Measurements from ENCODE around the gene RAB27A.

DNA sequence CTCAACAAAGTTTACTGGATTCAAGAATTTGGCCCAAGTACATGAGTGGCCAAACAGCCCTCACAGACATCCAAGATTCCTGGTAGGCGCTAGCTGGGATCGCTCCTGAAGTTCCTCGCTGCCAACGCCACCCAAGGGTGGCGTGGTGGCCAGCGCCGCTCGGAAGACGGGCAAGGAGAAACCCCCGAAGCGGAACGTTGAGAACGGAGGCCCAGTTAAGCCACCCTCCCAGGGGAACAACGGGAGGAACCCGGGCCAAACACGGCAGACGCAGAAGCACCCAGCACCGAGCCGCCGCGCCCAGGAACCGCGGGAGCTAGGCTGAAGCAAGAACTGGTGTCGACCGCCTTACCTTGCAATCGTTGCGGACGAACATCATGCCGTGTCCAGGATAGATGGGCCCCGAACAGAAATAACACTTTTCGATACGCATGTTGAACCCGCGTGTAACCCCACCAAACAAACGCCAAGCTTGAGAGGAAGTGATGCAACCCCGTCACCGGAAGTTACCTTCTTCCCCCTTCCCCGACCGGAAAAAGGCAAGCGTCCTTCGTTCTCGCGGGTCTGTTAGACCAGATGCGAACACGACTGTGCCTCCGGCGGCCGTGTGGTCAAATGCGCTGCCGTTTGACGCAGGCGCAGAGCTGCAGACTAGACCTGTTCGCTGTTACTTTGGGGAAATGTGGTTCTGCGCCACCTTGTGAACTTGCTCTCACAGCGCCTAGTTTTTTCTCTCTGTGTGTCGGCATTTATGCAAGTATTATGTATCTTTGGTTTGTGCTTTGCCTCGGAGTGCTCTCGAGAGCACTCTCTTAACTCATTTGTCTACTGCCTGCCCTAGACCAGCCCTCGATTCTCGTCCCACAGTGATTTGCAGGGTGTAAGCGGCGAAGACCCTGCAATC lies 92.9 kb downstream of the RAB27A start, which contains the start of gene RSL24D1:
- TF ChIP-seq EZH2 (IDR thresholded peaks at IDR 0.05; ENCODE audit: borderline replicate concordance, control insufficient read depth, low read depth, low read length) = no peak
- TF ChIP-seq ZNF384 (IDR thresholded peaks at IDR 0.05; ENCODE audit: borderline replicate concordance, low read depth, low read length) = peak; percentile 49; the same call in 1 of the 2 replicates
- TF ChIP-seq, protein P1, sequence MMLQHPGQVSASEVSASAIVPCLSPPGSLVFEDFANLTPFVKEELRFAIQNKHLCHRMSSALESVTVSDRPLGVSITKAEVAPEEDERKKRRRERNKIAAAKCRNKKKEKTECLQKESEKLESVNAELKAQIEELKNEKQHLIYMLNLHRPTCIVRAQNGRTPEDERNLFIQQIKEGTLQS (IDR thresholded peaks at IDR 0.05; ENCODE audit: borderline replicate concordance, extremely low read depth, low read depth, low read length) = no peak
- TF ChIP-seq, protein P2, sequence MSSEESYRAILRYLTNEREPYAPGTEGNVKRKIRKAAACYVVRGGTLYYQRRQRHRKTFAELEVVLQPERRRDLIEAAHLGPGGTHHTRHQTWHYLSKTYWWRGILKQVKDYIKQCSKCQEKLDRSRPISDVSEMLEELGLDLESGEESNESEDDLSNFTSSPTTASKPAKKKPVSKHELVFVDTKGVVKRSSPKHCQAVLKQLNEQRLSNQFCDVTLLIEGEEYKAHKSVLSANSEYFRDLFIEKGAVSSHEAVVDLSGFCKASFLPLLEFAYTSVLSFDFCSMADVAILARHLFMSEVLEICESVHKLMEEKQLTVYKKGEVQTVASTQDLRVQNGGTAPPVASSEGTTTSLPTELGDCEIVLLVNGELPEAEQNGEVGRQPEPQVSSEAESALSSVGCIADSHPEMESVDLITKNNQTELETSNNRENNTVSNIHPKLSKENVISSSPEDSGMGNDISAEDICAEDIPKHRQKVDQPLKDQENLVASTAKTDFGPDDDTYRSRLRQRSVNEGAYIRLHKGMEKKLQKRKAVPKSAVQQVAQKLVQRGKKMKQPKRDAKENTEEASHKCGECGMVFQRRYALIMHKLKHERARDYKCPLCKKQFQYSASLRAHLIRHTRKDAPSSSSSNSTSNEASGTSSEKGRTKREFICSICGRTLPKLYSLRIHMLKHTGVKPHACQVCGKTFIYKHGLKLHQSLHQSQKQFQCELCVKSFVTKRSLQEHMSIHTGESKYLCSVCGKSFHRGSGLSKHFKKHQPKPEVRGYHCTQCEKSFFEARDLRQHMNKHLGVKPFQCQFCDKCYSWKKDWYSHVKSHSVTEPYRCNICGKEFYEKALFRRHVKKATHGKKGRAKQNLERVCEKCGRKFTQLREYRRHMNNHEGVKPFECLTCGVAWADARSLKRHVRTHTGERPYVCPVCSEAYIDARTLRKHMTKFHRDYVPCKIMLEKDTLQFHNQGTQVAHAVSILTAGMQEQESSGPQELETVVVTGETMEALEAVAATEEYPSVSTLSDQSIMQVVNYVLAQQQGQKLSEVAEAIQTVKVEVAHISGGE (CRISPR knock-in tag; IDR thresholded peaks at IDR 0.05) = peak; percentile 71
- TF ChIP-seq, protein P3, sequence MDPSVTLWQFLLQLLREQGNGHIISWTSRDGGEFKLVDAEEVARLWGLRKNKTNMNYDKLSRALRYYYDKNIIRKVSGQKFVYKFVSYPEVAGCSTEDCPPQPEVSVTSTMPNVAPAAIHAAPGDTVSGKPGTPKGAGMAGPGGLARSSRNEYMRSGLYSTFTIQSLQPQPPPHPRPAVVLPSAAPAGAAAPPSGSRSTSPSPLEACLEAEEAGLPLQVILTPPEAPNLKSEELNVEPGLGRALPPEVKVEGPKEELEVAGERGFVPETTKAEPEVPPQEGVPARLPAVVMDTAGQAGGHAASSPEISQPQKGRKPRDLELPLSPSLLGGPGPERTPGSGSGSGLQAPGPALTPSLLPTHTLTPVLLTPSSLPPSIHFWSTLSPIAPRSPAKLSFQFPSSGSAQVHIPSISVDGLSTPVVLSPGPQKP (IDR thresholded peaks at IDR 0.05; ENCODE audit: low read depth, low read length) = peak; percentile 85
- TF ChIP-seq POLR2AphosphoS5 (IDR thresholded peaks at IDR 0.05; ENCODE audit: low read length) = peak; percentile 96
- TF ChIP-seq STAT3 (IDR thresholded peaks at IDR 0.05; ENCODE audit: low read depth, low read length) = peak; percentile 58; the same call in 1 of the 2 replicates
- TF ChIP-seq, protein P4, sequence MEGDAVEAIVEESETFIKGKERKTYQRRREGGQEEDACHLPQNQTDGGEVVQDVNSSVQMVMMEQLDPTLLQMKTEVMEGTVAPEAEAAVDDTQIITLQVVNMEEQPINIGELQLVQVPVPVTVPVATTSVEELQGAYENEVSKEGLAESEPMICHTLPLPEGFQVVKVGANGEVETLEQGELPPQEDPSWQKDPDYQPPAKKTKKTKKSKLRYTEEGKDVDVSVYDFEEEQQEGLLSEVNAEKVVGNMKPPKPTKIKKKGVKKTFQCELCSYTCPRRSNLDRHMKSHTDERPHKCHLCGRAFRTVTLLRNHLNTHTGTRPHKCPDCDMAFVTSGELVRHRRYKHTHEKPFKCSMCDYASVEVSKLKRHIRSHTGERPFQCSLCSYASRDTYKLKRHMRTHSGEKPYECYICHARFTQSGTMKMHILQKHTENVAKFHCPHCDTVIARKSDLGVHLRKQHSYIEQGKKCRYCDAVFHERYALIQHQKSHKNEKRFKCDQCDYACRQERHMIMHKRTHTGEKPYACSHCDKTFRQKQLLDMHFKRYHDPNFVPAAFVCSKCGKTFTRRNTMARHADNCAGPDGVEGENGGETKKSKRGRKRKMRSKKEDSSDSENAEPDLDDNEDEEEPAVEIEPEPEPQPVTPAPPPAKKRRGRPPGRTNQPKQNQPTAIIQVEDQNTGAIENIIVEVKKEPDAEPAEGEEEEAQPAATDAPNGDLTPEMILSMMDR (IDR thresholded peaks at IDR 0.05 in 2 of 3, conservative IDR thresholded peaks at IDR 0.05 in 1 of 3; ENCODE audit: control insufficient read depth in 2 of 3, extremely low read depth in 1 of 3, insufficient read depth in 1 of 3, low read depth in 3 of 3, low read length in 3 of 3) = peak; percentile 33 to 64 (median 44); a peak in 4 of 6 replicates
- no peak for TF ChIP-seq EGR1 (IDR thresholded peaks at IDR 0.05; ENCODE audit: borderline replicate concordance in 1 of 2, low read depth in 2 of 2, low read length in 2 of 2)
- TF ChIP-seq, protein P5, sequence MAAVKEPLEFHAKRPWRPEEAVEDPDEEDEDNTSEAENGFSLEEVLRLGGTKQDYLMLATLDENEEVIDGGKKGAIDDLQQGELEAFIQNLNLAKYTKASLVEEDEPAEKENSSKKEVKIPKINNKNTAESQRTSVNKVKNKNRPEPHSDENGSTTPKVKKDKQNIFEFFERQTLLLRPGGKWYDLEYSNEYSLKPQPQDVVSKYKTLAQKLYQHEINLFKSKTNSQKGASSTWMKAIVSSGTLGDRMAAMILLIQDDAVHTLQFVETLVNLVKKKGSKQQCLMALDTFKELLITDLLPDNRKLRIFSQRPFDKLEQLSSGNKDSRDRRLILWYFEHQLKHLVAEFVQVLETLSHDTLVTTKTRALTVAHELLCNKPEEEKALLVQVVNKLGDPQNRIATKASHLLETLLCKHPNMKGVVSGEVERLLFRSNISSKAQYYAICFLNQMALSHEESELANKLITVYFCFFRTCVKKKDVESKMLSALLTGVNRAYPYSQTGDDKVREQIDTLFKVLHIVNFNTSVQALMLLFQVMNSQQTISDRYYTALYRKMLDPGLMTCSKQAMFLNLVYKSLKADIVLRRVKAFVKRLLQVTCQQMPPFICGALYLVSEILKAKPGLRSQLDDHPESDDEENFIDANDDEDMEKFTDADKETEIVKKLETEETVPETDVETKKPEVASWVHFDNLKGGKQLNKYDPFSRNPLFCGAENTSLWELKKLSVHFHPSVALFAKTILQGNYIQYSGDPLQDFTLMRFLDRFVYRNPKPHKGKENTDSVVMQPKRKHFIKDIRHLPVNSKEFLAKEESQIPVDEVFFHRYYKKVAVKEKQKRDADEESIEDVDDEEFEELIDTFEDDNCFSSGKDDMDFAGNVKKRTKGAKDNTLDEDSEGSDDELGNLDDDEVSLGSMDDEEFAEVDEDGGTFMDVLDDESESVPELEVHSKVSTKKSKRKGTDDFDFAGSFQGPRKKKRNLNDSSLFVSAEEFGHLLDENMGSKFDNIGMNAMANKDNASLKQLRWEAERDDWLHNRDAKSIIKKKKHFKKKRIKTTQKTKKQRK (IDR thresholded peaks at IDR 0.05; ENCODE audit: low read depth, low read length) = no peak
- TF ChIP-seq, protein P6, sequence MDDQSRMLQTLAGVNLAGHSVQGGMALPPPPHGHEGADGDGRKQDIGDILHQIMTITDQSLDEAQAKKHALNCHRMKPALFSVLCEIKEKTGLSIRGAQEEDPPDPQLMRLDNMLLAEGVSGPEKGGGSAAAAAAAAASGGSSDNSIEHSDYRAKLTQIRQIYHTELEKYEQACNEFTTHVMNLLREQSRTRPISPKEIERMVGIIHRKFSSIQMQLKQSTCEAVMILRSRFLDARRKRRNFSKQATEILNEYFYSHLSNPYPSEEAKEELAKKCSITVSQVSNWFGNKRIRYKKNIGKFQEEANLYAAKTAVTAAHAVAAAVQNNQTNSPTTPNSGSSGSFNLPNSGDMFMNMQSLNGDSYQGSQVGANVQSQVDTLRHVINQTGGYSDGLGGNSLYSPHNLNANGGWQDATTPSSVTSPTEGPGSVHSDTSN (IDR thresholded peaks at IDR 0.05; ENCODE audit: insufficient replicate concordance, low read depth, low read length) = no peak
